NCI-H2171 (cell line): ENCODE measurements around the gene HNRNPH1.

Source experiments
- DNase-seq: peaks from one replicate; lab custom pipeline; 2025; lab: John Stamatoyannopoulos, UW

Gene HNRNPH1

DNA sequence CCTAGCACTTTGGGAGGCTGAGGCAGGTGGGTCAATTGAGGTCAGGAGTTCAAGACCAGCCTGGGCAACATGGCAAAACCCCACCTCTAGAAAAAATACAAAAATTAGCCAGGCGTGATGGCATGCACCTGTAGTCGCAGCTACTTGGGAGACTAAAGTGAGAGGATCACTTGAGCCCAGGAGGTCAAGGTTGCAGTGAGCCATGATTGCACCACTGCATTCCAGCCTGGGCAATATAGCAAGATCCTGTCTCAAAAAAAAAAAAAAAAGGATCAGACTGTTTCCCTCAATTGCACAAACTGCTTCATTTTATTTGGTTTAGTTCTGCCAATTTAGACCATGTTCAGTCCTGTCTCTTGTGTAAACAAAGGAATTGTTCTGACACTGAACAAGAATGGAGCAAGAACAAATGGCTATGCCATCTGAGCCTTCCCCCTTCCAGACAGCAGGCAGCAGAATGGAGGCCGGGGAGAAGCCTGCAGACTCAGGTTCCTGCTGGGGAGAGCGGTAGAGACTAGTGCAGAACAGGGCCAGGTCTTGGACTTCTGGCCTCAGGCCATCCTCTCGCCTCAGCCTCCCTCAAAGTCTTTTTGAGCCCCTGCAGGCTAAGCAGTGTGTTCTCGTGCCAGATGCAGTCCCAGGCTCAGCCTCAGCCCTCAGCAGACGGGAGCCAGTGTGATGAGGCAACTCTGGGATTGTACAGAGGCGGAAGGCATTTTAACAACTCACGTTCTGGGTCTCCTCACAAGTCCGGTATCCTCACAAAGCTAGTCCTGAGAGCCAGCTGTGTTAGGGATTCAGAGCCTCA, 18.2 kb downstream of the HNRNPH1 start:
- DNase-seq: no peak

- no peak for DNase-seq
Measured at GRCh38 chr5:179603308-179603707, 20.2 kb downstream of the HNRNPH1 start.

GRCh38 chr5:179601871-179602625, 21.4 kb downstream of the HNRNPH1 start:
- DNase-seq: no peak

GRCh38 chr5:179599973-179600372, 23.5 kb downstream of the HNRNPH1 start:
- no peak for DNase-seq

- DNase-seq: no peak
Measured at GRCh38 chr5:179599566-179599965, 23.9 kb downstream of the HNRNPH1 start.

- DNase-seq: no peak
Measured at GRCh38 chr5:179599100-179599499, 24.4 kb downstream of the HNRNPH1 start.

GRCh38 chr5:179596421-179596820, 27.1 kb downstream of the HNRNPH1 start:
- peak; percentile 75 for DNase-seq

- no peak for DNase-seq
Measured at GRCh38 chr5:179595916-179596315, 27.6 kb downstream of the HNRNPH1 start.

DNA sequence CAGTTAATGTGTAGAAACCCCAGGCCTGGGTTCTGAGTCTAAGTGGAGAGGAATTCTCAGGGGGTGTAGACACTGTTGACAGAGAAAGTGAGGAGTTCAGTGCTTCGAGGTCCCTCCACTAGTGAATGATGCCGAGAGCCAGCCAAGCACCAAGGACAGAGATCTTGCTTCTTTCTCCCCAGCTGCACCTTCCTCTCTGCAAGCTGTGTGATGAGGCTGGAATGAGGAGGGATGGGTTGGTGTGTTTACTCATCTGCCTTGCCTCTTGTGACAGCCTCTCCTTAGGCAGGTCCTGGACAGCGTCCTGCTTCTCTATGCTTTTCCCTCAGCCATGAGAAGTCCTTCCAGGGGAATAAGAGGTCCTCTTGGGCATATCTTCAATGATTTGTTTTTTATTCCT, 35.3 kb downstream of the HNRNPH1 start:
- DNase-seq: no peak

DNA sequence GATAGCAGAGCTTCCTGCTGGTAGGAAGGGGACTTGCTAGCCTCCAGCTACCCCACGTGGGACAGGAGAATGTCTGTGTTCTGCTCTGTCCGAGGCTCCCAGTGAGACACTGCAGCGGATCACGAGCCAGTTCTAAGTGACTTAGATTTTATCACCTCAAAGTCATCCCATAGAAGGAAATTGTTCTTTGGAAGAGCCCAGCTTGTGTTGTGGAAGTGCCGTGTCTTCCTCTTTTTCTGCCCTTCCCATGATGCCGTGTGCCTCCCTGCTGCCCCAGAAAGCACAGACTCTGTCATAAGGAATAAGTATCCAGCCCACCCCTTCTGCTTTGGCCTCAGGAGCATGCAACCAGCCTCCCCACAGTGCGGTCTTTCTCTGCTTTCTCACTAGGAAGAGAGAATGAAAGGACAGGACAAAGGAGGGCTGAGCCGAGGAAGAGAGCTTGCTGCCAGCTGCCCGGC, 37.5 kb downstream of the HNRNPH1 start:
- DNase-seq: no peak

GRCh38 chr5:179577286-179577960, 46.0 kb downstream of the HNRNPH1 start:
- no peak for DNase-seq

DNA sequence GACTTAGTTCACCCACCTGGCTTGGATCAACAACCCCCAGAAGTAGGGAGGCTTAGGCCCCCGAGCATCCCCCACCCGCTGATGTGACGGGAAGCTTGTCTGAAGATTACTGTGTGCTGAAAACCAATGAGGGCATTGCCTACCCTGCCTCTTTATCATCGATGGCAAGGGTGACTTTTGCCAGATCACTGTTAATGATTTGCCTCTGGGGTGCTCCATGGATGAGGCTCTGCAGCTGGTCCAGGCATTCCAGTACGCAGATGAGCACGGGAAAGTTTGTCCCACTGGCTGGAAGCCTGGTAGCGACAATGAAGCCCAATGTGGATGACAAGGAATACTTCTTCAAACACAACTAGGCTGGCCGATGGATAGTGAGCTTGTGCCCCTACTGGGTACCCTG, 51.1 kb downstream of the HNRNPH1 start:
- no peak for DNase-seq

- no peak for DNase-seq
Measured at GRCh38 chr5:179568721-179569120, 54.8 kb downstream of the HNRNPH1 start.

DNA sequence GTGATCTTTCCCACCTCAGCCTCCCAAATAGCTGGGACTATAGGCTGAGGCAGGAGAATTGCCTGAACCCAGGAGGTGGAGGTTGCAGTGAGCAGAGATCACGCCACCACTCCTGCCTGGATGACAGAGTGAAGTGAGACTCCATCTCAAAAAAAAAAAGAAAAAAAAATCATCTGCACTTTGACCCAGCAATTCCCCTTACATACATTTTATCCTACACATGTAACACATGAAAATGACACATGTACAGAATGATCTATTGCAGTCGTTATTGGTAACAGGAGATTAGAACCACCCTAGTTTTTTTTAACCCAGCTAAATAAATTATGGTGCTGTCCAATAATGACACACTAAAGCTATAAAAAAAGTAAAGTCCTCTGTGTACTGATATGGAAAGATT, 58.9 kb downstream of the HNRNPH1 start:
- no peak for DNase-seq
